GM21717 (cell line): ENCODE measurements around the gene TTN.

Source experiments
- ATAC-seq: cut with Tn5 transposase; IDR thresholded peaks from one replicate; pipeline ENCODE4 v1.9.1; 2021; ENCODE audit warnings: mild to moderate bottlenecking, moderate library complexity; ENCODE audit not compliant: unreplicated experiment

Gene TTN

GRCh38 chr2:178506524-178506923 lies 300.7 kb downstream of the TTN start:
- no peak for ATAC-seq

DNA sequence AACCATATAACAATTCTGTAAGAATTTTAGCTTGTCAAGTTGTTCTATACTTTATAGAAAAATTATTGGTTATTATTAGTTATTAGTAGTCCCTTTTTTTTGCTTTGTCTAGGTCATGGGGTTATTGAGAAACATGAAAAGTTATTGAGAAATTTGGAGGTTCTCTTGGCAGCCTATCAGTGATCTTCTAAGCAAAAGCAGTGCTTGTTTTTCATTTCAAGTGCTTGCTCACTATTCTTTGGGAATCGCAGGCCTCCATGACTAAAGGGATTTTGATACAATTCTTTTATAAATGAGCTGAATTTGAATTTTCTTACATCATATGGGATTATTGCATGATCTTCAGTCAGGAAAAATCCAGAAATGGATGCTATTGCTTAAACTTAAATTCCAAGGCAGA lies 301.1 kb downstream of the TTN start:
- ATAC-seq = no peak

DNA sequence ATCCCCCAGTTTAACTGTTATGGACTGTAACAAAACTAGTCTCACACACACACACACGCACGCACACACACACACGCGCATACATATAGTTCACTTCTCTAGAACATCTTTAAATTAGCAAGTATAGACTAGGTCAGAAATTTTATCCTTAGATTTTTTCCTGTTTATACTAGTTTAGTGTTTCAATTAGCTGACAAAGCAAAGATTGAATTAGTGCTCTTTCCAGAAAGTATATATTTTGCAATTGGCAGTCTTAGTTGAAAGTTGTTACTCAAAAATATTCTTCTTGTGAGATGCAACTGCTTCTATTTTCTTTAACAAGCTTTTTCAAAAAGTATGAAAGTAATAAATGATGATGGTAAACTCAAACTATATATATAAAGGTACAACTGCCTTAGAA lies 304.5 kb downstream of the TTN start:
- ATAC-seq = no peak

DNA sequence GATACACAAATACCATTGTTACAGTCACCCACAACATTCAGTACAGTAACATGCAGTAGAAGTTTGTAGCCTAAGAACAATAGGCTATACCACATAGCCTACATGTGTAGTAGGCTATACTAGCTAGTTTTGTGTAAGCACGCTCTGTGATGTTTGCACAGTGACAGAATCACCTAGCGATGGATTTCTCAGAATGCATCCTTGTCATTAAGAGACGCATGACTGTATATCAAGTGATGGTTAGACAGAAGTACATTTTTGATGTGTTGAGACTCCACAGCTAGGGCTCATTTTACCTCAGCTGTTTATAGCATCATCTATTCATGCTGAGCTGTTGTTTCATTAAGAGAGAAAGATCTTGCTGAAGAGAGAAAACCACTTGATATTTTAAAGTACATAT lies 307.6 kb downstream of the TTN start:
- ATAC-seq = no peak

DNA sequence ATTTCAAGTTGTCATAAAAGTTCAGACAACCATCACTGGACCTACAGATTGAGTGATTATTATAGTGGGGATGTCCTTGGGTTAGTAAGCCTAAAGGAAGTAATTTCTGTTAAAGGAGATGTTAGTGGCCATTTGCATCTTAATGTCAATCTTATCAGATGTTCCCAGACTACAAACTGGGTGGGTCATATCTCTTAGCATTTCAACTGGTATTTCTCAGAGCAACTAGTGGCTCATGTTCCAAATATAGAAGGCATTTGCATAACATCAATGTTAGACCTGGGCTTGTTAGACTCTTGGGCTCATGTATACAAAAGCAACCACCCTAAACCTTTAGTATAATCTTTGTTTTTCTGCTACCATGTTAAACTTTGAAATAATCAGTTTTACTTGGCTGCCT lies 309.1 kb downstream of the TTN start:
- no peak for ATAC-seq

DNA sequence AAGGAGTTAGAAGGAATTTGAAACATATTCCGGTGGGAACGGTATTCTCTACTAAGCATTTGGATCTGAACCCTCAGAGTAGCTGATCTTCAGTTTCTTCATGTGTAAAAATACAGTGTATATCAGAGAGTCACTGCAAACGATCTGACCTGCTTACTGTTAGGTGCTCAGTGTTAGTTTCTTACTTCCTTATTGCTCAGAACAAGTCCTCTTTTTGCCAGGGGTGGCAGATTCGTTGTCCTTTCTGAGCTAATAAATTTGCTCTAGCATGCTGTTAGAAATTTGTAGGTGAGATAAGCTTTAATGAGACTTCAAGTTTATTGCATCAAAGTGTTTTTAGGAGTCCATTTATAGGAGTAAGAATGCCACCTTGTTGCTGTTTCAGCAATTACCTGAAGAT lies 311.2 kb downstream of the TTN start:
- no peak for ATAC-seq

DNA sequence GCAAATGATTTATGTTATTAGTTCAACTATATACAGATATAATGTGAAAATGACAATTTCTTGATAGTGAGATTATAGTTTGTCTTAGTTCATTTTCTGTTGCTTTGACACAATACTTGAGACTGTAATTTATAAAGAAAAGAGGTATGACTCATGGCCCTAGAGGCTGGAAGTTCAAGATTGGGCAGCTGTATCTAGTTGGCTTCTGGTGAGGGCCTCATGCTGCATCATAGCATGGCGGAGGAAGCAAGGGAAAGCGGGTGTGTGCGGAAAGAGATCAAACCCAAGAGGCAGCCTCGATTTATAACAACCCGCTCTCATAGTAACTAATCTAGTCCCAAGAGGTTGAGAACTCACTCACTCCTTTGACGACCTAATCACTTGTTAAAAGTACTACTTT lies 315.6 kb downstream of the TTN start:
- no peak for ATAC-seq

GRCh38 chr2:178485356-178485755 lies 321.9 kb downstream of the TTN start:
- ATAC-seq = no peak

- ATAC-seq = no peak
Measured at GRCh38 chr2:178484245-178485041, 322.8 kb downstream of the TTN start.

DNA sequence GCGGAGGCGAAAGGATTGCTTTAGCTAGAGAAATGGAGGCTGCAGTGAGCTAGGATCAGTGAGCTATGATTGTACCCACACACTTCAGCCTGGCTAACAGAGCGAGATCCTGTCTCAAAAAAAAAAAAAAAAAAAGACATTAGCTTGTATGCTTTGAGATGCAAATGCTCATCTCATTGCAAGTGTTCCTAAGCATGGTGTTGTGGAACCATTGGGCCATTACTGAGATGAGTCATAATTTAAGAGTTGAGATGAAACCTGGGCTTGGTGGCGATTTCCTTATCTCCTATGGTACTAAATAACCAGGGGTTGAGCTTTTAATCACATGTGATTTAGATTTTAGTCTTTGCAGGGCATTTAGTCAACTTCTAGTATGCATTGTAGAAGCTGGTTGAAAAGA lies 324.8 kb downstream of the TTN start:
- peak; percentile 28 for ATAC-seq

DNA sequence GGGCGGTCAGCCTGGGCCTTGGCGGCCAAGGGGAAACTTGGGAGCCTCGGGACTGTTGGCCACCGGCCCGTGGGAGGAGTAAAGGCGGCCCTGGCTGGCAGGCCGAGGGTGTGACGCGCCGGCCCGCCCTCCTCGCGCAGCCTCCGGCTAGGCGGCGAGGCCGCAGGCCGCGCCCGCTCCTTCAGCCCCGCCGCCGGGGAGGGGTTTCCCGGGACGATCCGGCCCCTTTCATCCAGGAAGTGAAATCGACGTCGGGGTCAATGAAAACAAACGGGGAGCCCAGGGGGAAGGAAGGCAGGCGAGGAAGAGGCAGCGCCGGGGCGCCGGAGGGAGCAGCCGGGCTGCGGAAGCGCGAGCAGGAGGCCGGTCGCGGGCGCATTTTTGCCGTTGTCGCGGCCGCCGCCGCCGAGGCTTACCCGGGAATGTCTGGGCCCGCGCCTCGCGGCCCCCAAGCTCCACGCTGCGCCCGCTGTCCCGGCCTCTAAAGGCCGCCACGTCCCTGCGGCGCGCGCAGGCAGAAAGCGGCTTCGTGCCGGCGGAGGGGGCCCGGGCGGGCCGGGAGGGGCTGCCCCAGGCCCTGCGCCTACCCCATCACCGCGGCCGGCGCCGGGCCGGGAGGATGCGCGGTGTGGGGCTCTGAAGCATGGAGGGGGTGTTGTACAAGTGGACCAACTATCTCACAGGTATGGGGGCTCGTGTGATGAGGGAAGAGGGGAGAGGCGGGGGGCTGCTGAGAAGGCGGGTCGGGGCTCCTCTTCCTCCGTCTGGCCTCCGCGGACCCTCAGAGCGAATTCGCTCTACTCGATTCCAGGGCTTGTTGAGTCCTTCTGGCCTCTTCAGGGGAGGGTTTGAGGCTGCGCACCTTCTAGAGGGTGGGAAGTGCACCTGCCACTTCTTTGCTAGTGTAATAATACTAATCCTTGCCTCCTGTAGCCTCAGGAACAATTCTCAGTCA lies 326.7 kb downstream of the TTN start, which contains the start of gene PLEKHA3:
TSS of gene PLEKHA3 (plus strand) at position 231 of the 955 bp plus-strand sequence. CDS start at position 644, 413 bp downstream.
- peak; percentile 70 for ATAC-seq

- ATAC-seq = no peak
Measured at GRCh38 chr2:178479758-178480226, 327.4 kb downstream of the TTN start.

DNA sequence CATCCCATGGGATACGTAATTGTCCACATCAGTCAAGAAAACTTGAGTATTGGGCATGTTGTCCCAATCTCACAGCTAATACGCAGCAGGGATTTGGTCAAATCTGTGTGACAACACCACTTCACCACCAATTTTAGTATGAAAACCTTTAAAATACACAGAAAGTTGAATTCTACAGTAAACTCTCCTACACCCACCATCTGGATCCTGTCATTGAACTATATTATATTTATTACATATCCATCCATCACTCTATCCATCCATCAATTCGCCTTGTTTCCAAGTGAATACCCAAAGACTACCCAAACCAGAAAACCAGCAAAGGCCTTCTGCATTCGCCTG lies 328.0 kb downstream of the TTN start:
- ATAC-seq = no peak

GRCh38 chr2:178478439-178479274 lies 328.6 kb downstream of the TTN start, which contains the start of gene FKBP7:
Gene FKBP7, minus strand, starts transcription at chr2:178478600. Its CDS starts 101 bp downstream, at chr2:178478499.
- peak; percentile 50 for ATAC-seq

DNA sequence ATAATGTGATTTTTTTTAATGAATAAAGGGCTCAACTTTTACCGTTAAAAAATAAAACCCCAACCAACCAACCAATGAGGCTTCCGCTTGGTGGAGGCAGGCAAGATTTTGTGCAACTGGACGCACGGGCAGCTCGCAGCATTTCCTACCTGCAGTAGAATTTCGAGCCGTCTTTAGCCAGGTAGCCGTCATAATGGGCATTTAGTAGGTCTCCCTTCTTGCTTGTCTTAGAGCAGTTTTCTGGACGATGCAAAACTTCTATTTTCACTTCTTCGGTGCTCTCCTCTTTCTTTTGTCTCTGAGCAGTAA lies 329.1 kb downstream of the TTN start:
- ATAC-seq = no peak

DNA sequence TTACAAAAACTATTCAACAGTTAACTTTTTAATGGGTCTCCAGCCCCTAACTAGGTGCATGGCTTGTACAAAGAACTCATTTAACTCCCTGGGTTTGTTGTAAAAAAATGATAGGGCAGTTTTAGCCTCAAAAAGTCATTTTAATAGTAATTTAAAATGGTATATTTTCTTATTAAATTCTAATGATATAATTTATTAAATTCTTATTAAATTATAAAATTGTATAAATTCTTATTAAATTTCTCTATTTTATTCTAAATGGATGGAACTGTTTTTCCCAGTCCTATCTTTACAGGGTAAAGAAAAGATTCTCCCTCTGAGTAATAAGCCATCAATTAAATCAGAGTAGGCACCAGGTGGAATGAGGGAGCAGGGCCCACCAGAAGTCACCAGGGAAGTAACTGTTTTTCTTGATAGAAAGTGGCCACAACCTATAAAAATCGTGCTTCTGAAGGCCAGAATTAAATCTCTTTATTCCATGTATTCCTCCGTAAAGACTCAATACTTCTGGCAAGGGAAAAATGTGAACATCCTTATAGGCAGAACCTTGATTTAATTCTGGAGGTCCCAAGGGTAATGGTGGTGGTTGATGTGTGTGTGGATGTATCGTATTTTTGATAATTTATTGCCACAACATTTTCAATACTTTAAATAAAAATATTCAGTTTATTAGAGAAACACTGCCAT lies 329.6 kb downstream of the TTN start:
- ATAC-seq = no peak

DNA sequence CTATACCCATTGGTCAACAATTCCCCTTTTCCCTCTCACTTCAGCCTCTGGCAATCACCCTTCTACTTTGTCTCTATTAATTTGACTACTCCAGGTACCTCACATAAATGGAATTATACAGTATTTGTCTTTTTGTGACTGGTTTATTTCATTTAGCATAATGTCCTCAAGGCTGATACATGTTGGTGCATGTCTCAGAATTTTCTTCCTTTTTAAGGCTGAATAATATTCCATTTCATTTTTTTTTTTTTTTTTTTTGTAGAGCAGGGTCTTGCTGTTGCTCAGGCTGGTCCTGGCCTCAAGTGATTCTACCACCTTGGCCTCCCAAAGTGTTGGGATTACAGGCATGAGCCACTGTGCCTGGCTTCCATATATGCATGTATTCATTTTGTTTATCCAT lies 330.7 kb downstream of the TTN start:
- no peak for ATAC-seq
